OCI-LY1 (cell line): Measurements from ENCODE around the gene DAPK2.

Experiments
- H2AFZ ChIP-seq: fragments of 200-600 bp; sonication (generic), shearing (Covaris generic); 2 replicates; pipeline ENCODE4 v1.6.0; 2014; ENCODE audit warnings: antibody characterized with exemption, mild to moderate bottlenecking, low read length
- H3F3A ChIP-seq: fragments of 200-600 bp; sonication (generic), shearing (Covaris generic); 2 replicates; pipeline ENCODE4 v1.6.0; 2014; ENCODE audit warnings: mild to moderate bottlenecking, antibody characterized with exemption, low read length, moderate library complexity; ENCODE audit not compliant: insufficient read depth
- H3K27ac ChIP-seq: fragments of 200-600 bp; sonication (generic); 2 replicates; pipeline ENCODE4 v1.5.1; 2014; ENCODE audit warnings: low read length, mixed run types, mild to moderate bottlenecking, low read depth; ENCODE audit not compliant: poor library complexity, severe bottlenecking
- H3K27me3 ChIP-seq: fragments of 200-600 bp; sonication (generic); 2 replicates; pipeline ENCODE4 v1.6.0; 2014; ENCODE audit warnings: antibody characterized with exemption, mild to moderate bottlenecking, low read length, moderate library complexity; ENCODE audit not compliant: insufficient read depth
- H3K36me3 ChIP-seq: fragments of 200-600 bp; sonication (generic); 2 replicates; pipeline ENCODE4 v1.6.1; 2014; ENCODE audit warnings: mild to moderate bottlenecking, antibody characterized with exemption, low read length, moderate library complexity, mixed read lengths; ENCODE audit not compliant: insufficient read depth
- H3K4me1 ChIP-seq: fragments of 200-600 bp; sonication (generic); 2 replicates; pipeline ENCODE4 v1.5.1; 2014; ENCODE audit warnings: mild to moderate bottlenecking, low read length, moderate library complexity; ENCODE audit not compliant: insufficient read depth, severe bottlenecking
- H3K4me2 ChIP-seq: fragments of 200-600 bp; sonication (generic), shearing (Covaris generic); 2 replicates; pipeline ENCODE4 v1.6.1; 2014; ENCODE audit warnings: low read length
- H3K4me3 ChIP-seq: fragments of 200-600 bp; sonication (generic); 2 replicates; pipeline ENCODE4 v1.5.1; 2014; ENCODE audit warnings: low read length, low read depth, mild to moderate bottlenecking, mixed read lengths; ENCODE audit not compliant: poor library complexity, severe bottlenecking
- H3K79me2 ChIP-seq: fragments of 200-600 bp; shearing (Covaris generic); 2 replicates; pipeline ENCODE4 v1.6.1; 2016; ENCODE audit warnings: mixed run types, low read length, mixed read lengths; ENCODE audit not compliant: insufficient read depth
- H3K9ac ChIP-seq: fragments of 200-600 bp; sonication (generic), shearing (Covaris generic); 2 replicates; pipeline ENCODE4 v1.6.1; 2014; ENCODE audit warnings: mild to moderate bottlenecking, low read length, mixed read lengths
- H3K9me2 ChIP-seq: fragments of 200-600 bp; sonication (generic), shearing (Covaris generic); 2 replicates; pipeline ENCODE4 v1.6.1; 2014; ENCODE audit warnings: low read depth, mild to moderate bottlenecking, low read length, mixed read lengths
- H3K9me3 ChIP-seq: fragments of 200-600 bp; shearing (Covaris generic); 2 replicates; pipeline ENCODE4 v1.6.1; 2014; ENCODE audit warnings: low read length, mixed read lengths
- H4K20me1 ChIP-seq: fragments of 200-600 bp; sonication (generic), shearing (Covaris generic); 2 replicates; pipeline ENCODE4 v1.6.0; 2016; ENCODE audit warnings: mild to moderate bottlenecking, low read length; ENCODE audit not compliant: insufficient read depth
- CTCF ChIP-seq: fragments of 200-600 bp; sonication (generic), shearing (Covaris generic); IDR thresholded peaks from 2 replicates; pipeline ENCODE4 v1.5.1; 2017; ENCODE audit warnings: mild to moderate bottlenecking, antibody characterized with exemption, low read length, moderate library complexity, mixed read lengths
- EZH2 ChIP-seq: fragments of 200-600 bp; sonication (generic), shearing (Covaris generic); IDR thresholded peaks from 2 replicates; pipeline ENCODE4 v1.8.0; 2017; ENCODE audit warnings: borderline replicate concordance, mixed run types, mild to moderate bottlenecking, antibody characterized with exemption, low read length, moderate library complexity, mixed read lengths

DAPK2 gene

GRCh38 chr15:63869371-63870042, 176.8 kb downstream of the DAPK2 start:
- H3K36me3 ChIP-seq = no peaks in the 10 kb centered on the region
- no peaks in the 10 kb centered on the region for H3K79me2 ChIP-seq
- H3K4me3 ChIP-seq = no peak overlapping the region
- no peak overlapping the region for H3K9ac ChIP-seq
- H3K4me1 ChIP-seq = no peaks in the 10 kb centered on the region
- no peak for TF ChIP-seq CTCF
- no peak for TF ChIP-seq EZH2
- H3K27me3 ChIP-seq = peaks cover 4% of the 10 kb centered on the region; the same call in 1 of the 2 replicates
- H2AFZ ChIP-seq = no peak overlapping the region
- H4K20me1 ChIP-seq = no peaks in the 10 kb centered on the region
- no peaks in the 10 kb centered on the region for H3F3A ChIP-seq
- no peak overlapping the region for H3K27ac ChIP-seq
- H3K9me2 ChIP-seq = no peaks in the 10 kb centered on the region
- no peak overlapping the region for H3K4me2 ChIP-seq
- H3K9me3 ChIP-seq = no peaks in the 10 kb centered on the region

GRCh38 chr15:63864186-63864585, 182.1 kb downstream of the DAPK2 start:
- Histone ChIP-seq H3K4me3 (no peak overlapping the region), H4K20me1 (no peaks in the 10 kb centered on the region), H3K9ac (no peak overlapping the region), H3K79me2 (no peaks in the 10 kb centered on the region), H3F3A (no peaks in the 10 kb centered on the region), H2AFZ (no peak overlapping the region), H3K27ac (no peak overlapping the region), H3K4me2 (no peak overlapping the region), H3K4me1 (peaks cover 11% of the 10 kb centered on the region), H3K27me3 (no peaks in the 10 kb centered on the region), H3K9me2 (no peaks in the 10 kb centered on the region), H3K9me3 (no peaks in the 10 kb centered on the region), H3K36me3 (no peaks in the 10 kb centered on the region)
- no peak for TF ChIP-seq EZH2
- no peak for TF ChIP-seq CTCF

GRCh38 chr15:63861946-63862517, 184.3 kb downstream of the DAPK2 start:
- Histone ChIP-seq H3K4me2 (no peak overlapping the region), H3K27ac (no peak overlapping the region), H3F3A (no peaks in the 10 kb centered on the region), H3K9me2 (no peaks in the 10 kb centered on the region), H3K4me3 (no peak overlapping the region), H3K27me3 (no peaks in the 10 kb centered on the region), H3K9me3 (no peaks in the 10 kb centered on the region), H2AFZ (no peak overlapping the region), H3K79me2 (no peaks in the 10 kb centered on the region), H3K4me1 (peaks cover 11% of the 10 kb centered on the region), H4K20me1 (no peaks in the 10 kb centered on the region), H3K9ac (no peak overlapping the region), H3K36me3 (no peaks in the 10 kb centered on the region)
- TF ChIP-seq CTCF (no peak), EZH2 (no peak)
